Osteocyte (in vitro differentiated cells): ENCODE measurements around the gene PLA2G1B. TPM values are rescaled to one million over a fixed set of nuclear protein-coding genes. Genes with fewer than 3 reads are reported as not detected.

Source experiments
- DNase-seq: peaks from one replicate; pipeline ENCODE4 v3.0.0; 2021; ENCODE audit warnings: mixed read lengths; ENCODE audit not compliant: unreplicated experiment; ENCODE audit errors: extremely low spot score
- H3K27ac Mint-ChIP-seq: one replicate; pipeline ENCODE4 v1.8.0; 2021; ENCODE audit warnings: mild to moderate bottlenecking, mixed read lengths; ENCODE audit not compliant: unreplicated experiment
- H3K27me3 Mint-ChIP-seq: one replicate; pipeline ENCODE4 v1.8.0; 2021; ENCODE audit warnings: mixed read lengths; ENCODE audit not compliant: unreplicated experiment
- H3K36me3 Mint-ChIP-seq: one replicate; pipeline ENCODE4 v1.8.0; 2021; ENCODE audit warnings: mixed read lengths; ENCODE audit not compliant: unreplicated experiment
- H3K4me1 Mint-ChIP-seq: one replicate; pipeline ENCODE4 v1.8.0; 2021; ENCODE audit warnings: mixed read lengths; ENCODE audit not compliant: unreplicated experiment
- H3K4me3 Mint-ChIP-seq: one replicate; pipeline ENCODE4 v1.8.0; 2021; ENCODE audit warnings: mild to moderate bottlenecking, moderate library complexity, mixed read lengths; ENCODE audit not compliant: unreplicated experiment
- H3K9me3 Mint-ChIP-seq: one replicate; pipeline ENCODE4 v1.8.0; 2021; ENCODE audit warnings: mixed read lengths; ENCODE audit not compliant: unreplicated experiment
- CTCF ChIP-seq: fragments of 200-600 bp; sonication (generic); IDR thresholded peaks from 2 replicates; pipeline ENCODE4 v1.5.0; 2021; ENCODE audit warnings: antibody characterized with exemption, mild to moderate bottlenecking, moderate library complexity
- total RNA-seq: library from RNA; stranded (reverse); gene quantifications from 2 replicates; pipeline ENCODE4 v1.2.1, GENCODE V29; 2021

PLA2G1B gene
- total RNA-seq, 1 donor from 2014 or later: 0.67 TPM

GRCh38 chr12:120367233-120367923 lies 39.8 kb upstream of the PLA2G1B start:
- Mint-ChIP-seq H3K36me3 (no peaks in the 10 kb centered on the region), H3K27me3 (peaks cover 49% of the 10 kb centered on the region), H3K4me1 (peaks cover 18% of the 10 kb centered on the region), H3K4me3 (peak overlapping the region; percentile 57), H3K27ac (no peak overlapping the region), H3K9me3 (no peaks in the 10 kb centered on the region)
- DNase-seq: no peak
- TF ChIP-seq CTCF: peak; percentile 51

GRCh38 chr12:120366845-120367232 lies 39.3 kb upstream of the PLA2G1B start:
- no peak for DNase-seq
- Mint-ChIP-seq H3K36me3 (no peaks in the 10 kb centered on the region), H3K4me1 (peaks cover 23% of the 10 kb centered on the region), H3K27ac (no peak overlapping the region), H3K27me3 (peaks cover 45% of the 10 kb centered on the region), H3K9me3 (no peaks in the 10 kb centered on the region), H3K4me3 (peak overlapping the region; percentile 51)
- no peak for TF ChIP-seq CTCF

- Mint-ChIP-seq H3K27me3 (peaks cover 40% of the 10 kb centered on the region), H3K27ac (no peak overlapping the region), H3K4me3 (no peak overlapping the region)
Measured at GRCh38 chr12:120366341-120366705, 38.7 kb upstream of the PLA2G1B start.

GRCh38 chr12:120365675-120366340 lies 38.2 kb upstream of the PLA2G1B start:
- H3K27ac Mint-ChIP-seq: no peak overlapping the region
- DNase-seq: no peak
- no peaks in the 10 kb centered on the region for H3K9me3 Mint-ChIP-seq
- H3K27me3 Mint-ChIP-seq: peaks cover 34% of the 10 kb centered on the region
- H3K36me3 Mint-ChIP-seq: no peaks in the 10 kb centered on the region
- no peak overlapping the region for H3K4me3 Mint-ChIP-seq
- peaks cover 26% of the 10 kb centered on the region for H3K4me1 Mint-ChIP-seq
- no peak for TF ChIP-seq CTCF

More at GRCh38 chr12:120366341-120366705, 38.7 kb upstream of the PLA2G1B start:
- H3K9me3 Mint-ChIP-seq: no peaks in the 10 kb centered on the region
- peaks cover 26% of the 10 kb centered on the region for H3K4me1 Mint-ChIP-seq
- no peak for TF ChIP-seq CTCF
- no peak for DNase-seq
- no peaks in the 10 kb centered on the region for H3K36me3 Mint-ChIP-seq

- Mint-ChIP-seq H3K27me3 (peaks cover 21% of the 10 kb centered on the region), H3K9me3 (no peaks in the 10 kb centered on the region), H3K4me1 (peaks cover 19% of the 10 kb centered on the region), H3K4me3 (no peak overlapping the region), H3K27ac (no peak overlapping the region), H3K36me3 (no peaks in the 10 kb centered on the region)
- no peak for TF ChIP-seq CTCF
- no peak for DNase-seq
Measured at GRCh38 chr12:120364487-120364886, 36.9 kb upstream of the PLA2G1B start.
